ENCODE results near the gene IARS2.

DNA sequence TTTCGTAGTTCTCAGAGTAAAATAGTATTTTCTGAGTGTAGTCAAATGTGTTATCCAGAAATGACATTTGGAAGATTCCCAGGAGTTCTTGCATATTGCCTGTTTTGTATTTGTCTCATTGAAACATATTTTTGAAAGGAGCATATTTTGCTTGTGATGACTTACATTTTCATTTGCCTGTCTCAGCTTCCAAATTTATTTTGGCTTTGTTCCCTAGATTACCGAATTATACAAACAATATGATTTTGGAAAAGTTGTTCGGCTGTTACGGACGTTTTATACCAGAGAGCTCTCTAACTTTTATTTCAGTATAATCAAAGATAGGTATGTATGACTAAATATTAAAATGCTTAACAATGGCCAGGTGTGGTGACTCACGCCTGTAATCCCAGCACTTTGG lies 46.0 kb downstream of the IARS2 start:
- TF ChIP-seq EP300 (IDR thresholded peaks at IDR 0.05; ENCODE audit: borderline replicate concordance) (no peak), TCF12 (IDR thresholded peaks at IDR 0.05; ENCODE audit: low read depth) (no peak), YY1 (IDR thresholded peaks at IDR 0.05; ENCODE audit: low read depth) (no peak)
- TF ChIP-seq, protein P1, sequence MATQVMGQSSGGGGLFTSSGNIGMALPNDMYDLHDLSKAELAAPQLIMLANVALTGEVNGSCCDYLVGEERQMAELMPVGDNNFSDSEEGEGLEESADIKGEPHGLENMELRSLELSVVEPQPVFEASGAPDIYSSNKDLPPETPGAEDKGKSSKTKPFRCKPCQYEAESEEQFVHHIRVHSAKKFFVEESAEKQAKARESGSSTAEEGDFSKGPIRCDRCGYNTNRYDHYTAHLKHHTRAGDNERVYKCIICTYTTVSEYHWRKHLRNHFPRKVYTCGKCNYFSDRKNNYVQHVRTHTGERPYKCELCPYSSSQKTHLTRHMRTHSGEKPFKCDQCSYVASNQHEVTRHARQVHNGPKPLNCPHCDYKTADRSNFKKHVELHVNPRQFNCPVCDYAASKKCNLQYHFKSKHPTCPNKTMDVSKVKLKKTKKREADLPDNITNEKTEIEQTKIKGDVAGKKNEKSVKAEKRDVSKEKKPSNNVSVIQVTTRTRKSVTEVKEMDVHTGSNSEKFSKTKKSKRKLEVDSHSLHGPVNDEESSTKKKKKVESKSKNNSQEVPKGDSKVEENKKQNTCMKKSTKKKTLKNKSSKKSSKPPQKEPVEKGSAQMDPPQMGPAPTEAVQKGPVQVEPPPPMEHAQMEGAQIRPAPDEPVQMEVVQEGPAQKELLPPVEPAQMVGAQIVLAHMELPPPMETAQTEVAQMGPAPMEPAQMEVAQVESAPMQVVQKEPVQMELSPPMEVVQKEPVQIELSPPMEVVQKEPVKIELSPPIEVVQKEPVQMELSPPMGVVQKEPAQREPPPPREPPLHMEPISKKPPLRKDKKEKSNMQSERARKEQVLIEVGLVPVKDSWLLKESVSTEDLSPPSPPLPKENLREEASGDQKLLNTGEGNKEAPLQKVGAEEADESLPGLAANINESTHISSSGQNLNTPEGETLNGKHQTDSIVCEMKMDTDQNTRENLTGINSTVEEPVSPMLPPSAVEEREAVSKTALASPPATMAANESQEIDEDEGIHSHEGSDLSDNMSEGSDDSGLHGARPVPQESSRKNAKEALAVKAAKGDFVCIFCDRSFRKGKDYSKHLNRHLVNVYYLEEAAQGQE (IDR thresholded peaks at IDR 0.05; ENCODE audit: low read depth) = no peak
